ENCODE measurements around the gene ANTXRL. TPM values are rescaled to one million over a fixed set of nuclear protein-coding genes. Genes with fewer than 3 reads are reported as not detected.

ANTXRL gene
- total RNA-seq, result not detected

DNA sequence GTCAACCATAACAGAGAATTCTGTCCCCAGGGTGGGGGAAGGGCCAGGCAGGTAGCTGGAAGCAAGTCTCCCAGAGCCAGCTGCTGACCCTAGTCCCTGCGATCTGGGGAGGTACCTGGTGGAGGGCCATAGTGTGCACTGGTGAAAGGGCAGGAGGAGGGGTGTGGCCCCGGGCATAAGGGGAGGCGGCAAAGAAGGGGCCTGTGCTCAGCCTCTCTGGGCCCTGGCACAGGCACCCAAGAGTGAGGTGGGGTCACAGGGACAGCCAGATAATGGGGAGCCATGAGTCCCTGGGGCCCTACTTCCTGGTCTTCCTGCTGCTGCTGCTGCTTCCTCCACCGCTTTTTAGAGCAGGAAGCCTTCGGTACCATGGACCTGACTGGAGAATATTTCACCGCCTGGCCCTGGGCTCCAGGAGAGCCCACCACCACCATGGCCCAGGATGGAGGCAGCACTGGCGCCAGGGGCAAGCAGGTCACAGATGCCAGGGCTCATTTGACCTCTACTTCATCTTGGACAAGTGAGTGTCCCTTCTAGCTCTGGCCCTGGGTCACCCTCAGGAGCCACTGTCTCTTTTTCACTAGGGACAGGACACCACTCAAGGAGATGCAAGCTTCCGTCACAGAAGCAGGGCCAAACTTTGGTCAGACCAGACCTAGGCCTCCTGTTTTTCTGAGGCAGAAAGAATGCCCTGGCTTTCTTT is at the start of gene ANTXRL:
TSS of gene ANTXRL (plus strand) at position 7 of the 703 bp plus-strand sequence. CDS start at position 273, 266 bp downstream.
- 90 to 96% methylated on average over 8 of the region's 8 CpGs for WGBS, 2 donors
- H3K4me3 ChIP-seq (ENCODE audit: low read depth, poor library complexity, severe bottlenecking), result no peak within 1 kb of the TSS
- peak in 1 of 2 donors; percentile 76 for DNase-seq (ENCODE audit: low spot score in 2 of 2)
- intact Hi-C loops (cut with DNase I; ENCODE audit: low total_unique reads), result no loop called here
- TF ChIP-seq, protein P1, sequence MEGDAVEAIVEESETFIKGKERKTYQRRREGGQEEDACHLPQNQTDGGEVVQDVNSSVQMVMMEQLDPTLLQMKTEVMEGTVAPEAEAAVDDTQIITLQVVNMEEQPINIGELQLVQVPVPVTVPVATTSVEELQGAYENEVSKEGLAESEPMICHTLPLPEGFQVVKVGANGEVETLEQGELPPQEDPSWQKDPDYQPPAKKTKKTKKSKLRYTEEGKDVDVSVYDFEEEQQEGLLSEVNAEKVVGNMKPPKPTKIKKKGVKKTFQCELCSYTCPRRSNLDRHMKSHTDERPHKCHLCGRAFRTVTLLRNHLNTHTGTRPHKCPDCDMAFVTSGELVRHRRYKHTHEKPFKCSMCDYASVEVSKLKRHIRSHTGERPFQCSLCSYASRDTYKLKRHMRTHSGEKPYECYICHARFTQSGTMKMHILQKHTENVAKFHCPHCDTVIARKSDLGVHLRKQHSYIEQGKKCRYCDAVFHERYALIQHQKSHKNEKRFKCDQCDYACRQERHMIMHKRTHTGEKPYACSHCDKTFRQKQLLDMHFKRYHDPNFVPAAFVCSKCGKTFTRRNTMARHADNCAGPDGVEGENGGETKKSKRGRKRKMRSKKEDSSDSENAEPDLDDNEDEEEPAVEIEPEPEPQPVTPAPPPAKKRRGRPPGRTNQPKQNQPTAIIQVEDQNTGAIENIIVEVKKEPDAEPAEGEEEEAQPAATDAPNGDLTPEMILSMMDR (IDR thresholded peaks at IDR 0.05), result no peak
- no peak for TF ChIP-seq POLR2A (IDR thresholded peaks at IDR 0.05)

DNA sequence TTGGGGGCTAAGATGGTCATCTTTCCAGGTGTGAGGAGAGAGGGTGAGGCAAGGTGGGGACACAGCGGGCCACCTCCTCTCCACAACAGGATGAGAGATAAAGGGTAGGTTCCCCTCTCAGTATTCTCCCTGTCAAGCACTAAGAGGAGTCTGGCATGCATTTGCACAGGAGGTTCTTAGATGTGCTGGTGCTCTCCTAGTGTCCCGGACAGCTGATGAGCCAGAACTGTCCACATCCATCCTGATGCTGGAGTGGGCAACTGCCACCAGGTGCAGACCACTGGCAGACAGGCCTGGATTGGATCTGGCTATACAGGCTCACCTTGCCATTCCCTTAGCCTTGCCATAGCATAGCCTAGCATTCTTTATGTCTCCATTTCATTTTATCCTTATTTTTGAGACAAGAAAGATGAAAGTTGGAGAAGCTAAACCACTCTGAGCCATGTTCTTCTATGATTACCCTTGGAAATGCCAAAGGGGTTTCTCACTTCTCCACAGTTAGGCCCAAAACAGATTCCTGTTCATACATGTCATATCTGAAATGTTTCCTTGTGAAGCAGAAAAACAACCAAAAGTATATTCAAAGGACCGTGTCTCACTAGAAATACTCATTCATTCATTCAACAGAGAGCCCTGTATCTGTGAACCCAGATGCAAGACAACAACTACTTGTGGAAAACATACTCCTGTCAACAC is 48.8 kb upstream of the ANTXRL start:
- intact Hi-C loops (cut with DNase I; ENCODE audit: low total_unique reads), result no loop called here
- no peak for TF ChIP-seq POLR2A (IDR thresholded peaks at IDR 0.05)
- TF ChIP-seq, protein P1 (IDR thresholded peaks at IDR 0.05), result no peak
- no peak overlapping the region for H3K4me3 ChIP-seq (ENCODE audit: low read depth, poor library complexity, severe bottlenecking)
- WGBS, 2 donors, result 73 to 78% methylated on average over 3 of the region's 3 CpGs
- peak; percentile 4 to 56 for DNase-seq (ENCODE audit: low spot score in 2 of 2)

DNA sequence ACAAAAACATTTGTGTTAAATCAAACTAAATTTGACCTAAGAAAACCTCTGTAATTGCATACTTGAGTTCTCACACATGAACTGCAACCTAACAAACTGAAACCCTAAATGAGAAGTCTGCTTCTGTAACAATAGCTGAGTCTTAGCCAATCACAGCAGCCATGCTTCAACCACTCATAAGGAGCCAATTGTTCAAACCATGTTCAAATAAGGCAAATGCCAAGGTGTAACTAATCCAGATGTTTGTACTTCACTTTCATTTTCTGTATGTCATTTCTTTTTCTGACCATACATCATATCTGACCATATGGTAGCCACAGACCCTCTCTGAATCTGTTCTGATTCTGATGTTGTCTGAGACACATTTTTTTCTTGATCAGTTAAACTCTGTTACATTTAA is 47.5 kb upstream of the ANTXRL start:
- no peak for DNase-seq (ENCODE audit: low spot score in 2 of 2)
- intact Hi-C loops (cut with DNase I; ENCODE audit: low total_unique reads), result no loop called here
- no peak overlapping the region for H3K4me3 ChIP-seq (ENCODE audit: low read depth, poor library complexity, severe bottlenecking)
- TF ChIP-seq POLR2A (IDR thresholded peaks at IDR 0.05), result no peak
- TF ChIP-seq, protein P1 (IDR thresholded peaks at IDR 0.05), result no peak

DNA sequence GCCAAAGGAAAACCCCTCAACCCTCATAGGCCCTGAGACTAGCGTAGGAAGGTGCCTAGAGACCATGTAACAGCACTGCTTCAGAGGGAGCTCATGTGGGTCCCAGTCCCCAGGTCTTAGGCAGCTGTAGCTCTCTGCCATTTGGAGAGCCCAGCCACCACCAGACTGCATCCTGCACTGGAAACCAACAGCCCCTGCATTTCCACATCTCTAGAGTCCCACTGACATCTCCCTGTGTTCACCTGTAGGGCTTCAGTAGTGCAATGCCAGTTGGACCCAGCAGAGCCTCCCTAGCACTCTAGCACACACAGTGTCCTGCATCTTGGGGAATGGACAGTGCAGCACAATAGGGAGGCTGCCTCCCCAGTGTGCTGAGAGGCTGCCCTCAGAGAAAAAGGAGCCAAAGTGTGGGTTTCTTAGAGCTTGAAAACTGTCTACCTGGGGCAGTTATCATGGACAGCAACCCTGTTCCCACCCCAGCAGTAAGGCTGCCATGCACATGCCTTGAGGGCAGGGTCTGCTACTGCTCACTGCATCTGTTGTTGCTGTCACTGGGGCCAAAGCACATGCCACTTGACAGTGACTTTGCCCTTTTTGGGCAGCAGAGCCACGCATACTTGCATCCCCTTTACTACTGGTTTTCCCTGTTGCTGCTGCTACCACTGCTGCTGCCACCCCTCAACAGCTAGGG is 46.7 kb upstream of the ANTXRL start:
- DNase-seq (ENCODE audit: low spot score in 2 of 2), result peak in 1 of 2 donors; percentile 68
- intact Hi-C loops (cut with DNase I; ENCODE audit: low total_unique reads), result no loop called here
- TF ChIP-seq POLR2A (IDR thresholded peaks at IDR 0.05), result no peak
- TF ChIP-seq, protein P1 (IDR thresholded peaks at IDR 0.05), result no peak
- H3K4me3 ChIP-seq (ENCODE audit: low read depth, poor library complexity, severe bottlenecking), result no peak overlapping the region
- WGBS, 2 donors, result 69 to 75% methylated on average over 2 of the region's 2 CpGs

DNA sequence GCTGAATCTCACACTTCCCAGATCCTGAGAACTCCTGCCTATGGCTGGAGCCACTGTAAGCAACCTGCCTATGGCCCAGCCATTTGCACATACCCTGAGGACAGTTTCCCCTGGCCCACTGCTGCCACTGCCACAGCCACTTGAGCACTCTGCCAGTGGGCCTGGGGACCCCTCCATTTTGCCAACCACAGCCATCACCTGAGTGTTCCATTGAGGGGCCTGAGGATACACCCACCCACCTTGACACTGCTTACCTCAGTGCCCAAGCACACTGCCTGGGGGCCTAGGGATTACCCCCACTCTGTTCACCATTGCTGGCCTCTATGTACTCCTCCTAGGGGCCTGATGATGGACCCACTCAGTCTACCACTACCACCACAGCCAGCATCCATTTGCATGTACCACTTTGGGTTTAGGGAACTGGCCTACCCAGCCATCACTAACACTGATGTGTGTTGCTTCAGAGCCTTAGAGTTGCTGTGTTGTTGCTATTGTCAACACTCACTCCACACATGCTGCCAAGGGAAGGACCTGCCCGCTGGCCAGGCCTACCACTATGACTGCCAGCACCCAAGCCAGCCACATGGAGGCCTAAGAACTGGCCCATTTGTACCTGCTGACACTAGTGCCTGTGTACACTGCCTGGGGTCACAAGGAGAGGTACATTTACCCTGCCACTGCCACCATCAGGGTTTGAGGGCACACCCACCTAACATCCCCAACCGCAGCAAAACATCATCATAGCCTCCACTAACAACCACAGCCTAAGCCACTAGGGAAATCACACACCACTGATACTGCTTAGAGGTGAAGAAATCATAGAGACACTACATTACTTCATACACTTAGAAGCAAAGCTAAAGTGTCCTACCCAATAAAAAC is 45.9 kb upstream of the ANTXRL start:
- H3K4me3 ChIP-seq (ENCODE audit: low read depth, poor library complexity, severe bottlenecking), result no peak overlapping the region
- peak in 1 of 2 donors; percentile 73 for DNase-seq (ENCODE audit: low spot score in 2 of 2)
- TF ChIP-seq, protein P1 (IDR thresholded peaks at IDR 0.05), result no peak
- no peak for TF ChIP-seq POLR2A (IDR thresholded peaks at IDR 0.05)
- WGBS, 2 donors, result 68 to 76% methylated on average over 2 of the region's 2 CpGs
- intact Hi-C loops (cut with DNase I; ENCODE audit: low total_unique reads), result no loop called here

All from lower leg skin (tissue), 4 donors.